ENCODE data around the gene FAM53A. TPM values are rescaled to one million over a fixed set of nuclear protein-coding genes. Genes with fewer than 3 reads are reported as not detected.

The FAM53A gene
- total and polyA plus RNA-seq, 10 of the 15 experiments (the other 5 are each of a cell fraction or from before 2014, with no cell fraction given): 0.02 to 0.87 (median 0.38) TPM; not detected in 2

GRCh38 chr4:1592709-1593417 is 91.2 kb downstream of the FAM53A start (continued):
- TF ChIP-seq REST (IDR thresholded peaks at IDR 0.05; ENCODE audit: low read depth, low read length) (no peak), IRF5 (IDR thresholded peaks at IDR 0.05; ENCODE audit: borderline replicate concordance) (no peak)

DNA sequence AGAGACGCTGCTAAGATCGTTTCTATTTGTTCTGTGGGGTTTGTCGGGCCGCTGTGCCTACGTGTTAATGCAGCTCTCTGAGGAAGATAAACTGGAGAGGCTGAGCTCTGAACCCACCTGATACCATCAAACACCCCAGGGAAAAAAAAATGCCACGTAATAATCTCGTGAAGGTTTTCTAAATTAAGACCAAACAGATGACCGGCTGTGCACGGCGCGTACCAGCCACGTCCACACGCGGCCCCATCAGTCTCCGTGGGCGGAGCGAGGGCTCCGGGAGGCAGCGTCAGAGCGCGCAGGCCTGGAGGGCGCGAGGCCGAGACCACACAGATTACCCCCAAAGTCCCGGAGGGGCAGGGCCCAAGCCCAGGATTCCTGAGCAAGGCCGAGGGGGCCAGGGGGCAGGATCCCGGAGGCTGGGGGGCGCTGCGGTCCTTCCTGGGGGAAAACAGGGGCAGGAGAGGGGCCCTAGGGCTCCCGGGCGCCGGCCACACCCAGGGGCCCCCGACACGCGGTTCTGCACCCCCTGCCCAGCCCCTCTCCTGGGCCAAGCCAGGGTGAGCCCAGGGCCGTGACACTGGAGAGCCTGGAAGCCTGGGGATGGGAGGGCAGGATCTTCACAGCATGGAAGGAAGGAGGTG is 91.9 kb downstream of the FAM53A start:
- CTCF ChIA-PET: no interaction called here
- Histone ChIP-seq H3K4me1 (ENCODE audit: control insufficient read depth, insufficient read depth, low read length) (no peaks in the 10 kb centered on the region), H3K27me3 (replicated peaks in 1 of 2; ENCODE audit: control insufficient read depth in 2 of 2, insufficient read depth in 2 of 2, low read length in 1 of 2) (no peaks in the 10 kb centered on the region), H2AFZ (ENCODE audit: control insufficient read depth, low read depth, low read length) (no peak overlapping the region), H4K20me1 (ENCODE audit: control insufficient read depth, insufficient read depth) (no peaks in the 10 kb centered on the region), H3K9me3 (replicated peaks; ENCODE audit: control insufficient read depth, insufficient read depth, low read length) (no peaks in the 10 kb centered on the region; the same call in 2 of the 3 replicates), H3K4me3 (no peak overlapping the region), H3K27ac (ENCODE audit: control insufficient read depth, insufficient read depth) (no peak overlapping the region), H3K4me2 (ENCODE audit: control insufficient read depth, insufficient read depth) (no peak overlapping the region), H3K9ac (ENCODE audit: control insufficient read depth, insufficient read depth, low read length) (no peak overlapping the region), H3K79me2 (ENCODE audit: control insufficient read depth, insufficient read depth, low read length) (no peaks in the 10 kb centered on the region), H3K36me3 (ENCODE audit: control insufficient read depth in 2 of 2, insufficient read depth in 2 of 2, low read length in 1 of 2) (no peaks in the 10 kb centered on the region)
- BruUV-seq (replicated peaks): no TSS peak
- no peak for DNase-seq (ENCODE audit: low read depth, low spot score)
- in situ Hi-C loops (cut with MboI): no loop called here
- ATAC-seq: no peak
- WGBS (ENCODE audit: insufficient coverage, insufficient replicate concordance, low lambda C conversion rate, missing lambda C conversion rate): 64% methylated on average over 36 of the region's 36 CpGs
- RAD21 ChIA-PET (ENCODE audit: unreplicated experiment): no interaction called here
- POLR2A ChIA-PET: no interaction called here
- no peak for FAIRE-seq
- SMC1A ChIA-PET (ENCODE audit: uncharacterized antibody, unreplicated experiment): no interaction called here
- intact Hi-C loops (cut with micrococcal nuclease; ENCODE audit: unreplicated experiment): no loop called here
- no peak for TF ChIP-seq ZNF217 (IDR thresholded peaks at IDR 0.05)
- no peak for TF ChIP-seq TARDBP (IDR thresholded peaks at IDR 0.05; ENCODE audit: borderline replicate concordance)
- no peak for TF ChIP-seq BHLHE40 (IDR thresholded peaks at IDR 0.05; ENCODE audit: borderline replicate concordance in 1 of 2, low read depth in 2 of 2, low read length in 1 of 2)
- no peak for TF ChIP-seq HCFC1 (IDR thresholded peaks at IDR 0.05; ENCODE audit: low read length)
- no peak for TF ChIP-seq SUPT20H (IDR thresholded peaks at IDR 0.05; ENCODE audit: borderline replicate concordance, control insufficient read depth, low read depth, low read length)
- TF ChIP-seq PBX3 (IDR thresholded peaks at IDR 0.05; ENCODE audit: insufficient replicate concordance, low read depth, low read length): no peak
- TF ChIP-seq, protein P1, sequence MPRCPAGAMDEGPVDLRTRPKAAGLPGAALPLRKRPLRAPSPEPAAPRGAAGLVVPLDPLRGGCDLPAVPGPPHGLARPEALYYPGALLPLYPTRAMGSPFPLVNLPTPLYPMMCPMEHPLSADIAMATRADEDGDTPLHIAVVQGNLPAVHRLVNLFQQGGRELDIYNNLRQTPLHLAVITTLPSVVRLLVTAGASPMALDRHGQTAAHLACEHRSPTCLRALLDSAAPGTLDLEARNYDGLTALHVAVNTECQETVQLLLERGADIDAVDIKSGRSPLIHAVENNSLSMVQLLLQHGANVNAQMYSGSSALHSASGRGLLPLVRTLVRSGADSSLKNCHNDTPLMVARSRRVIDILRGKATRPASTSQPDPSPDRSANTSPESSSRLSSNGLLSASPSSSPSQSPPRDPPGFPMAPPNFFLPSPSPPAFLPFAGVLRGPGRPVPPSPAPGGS (IDR thresholded peaks at IDR 0.05; ENCODE audit: borderline replicate concordance, insufficient read depth, low read depth, low read length, poor library complexity, severe bottlenecking): no peak
- TF ChIP-seq ZBTB33 (IDR thresholded peaks at IDR 0.05): no peak

Measured in GM12878 (cell line).